Panc1 (cell line): ENCODE measurements around the gene EXTL1.

ENCODE experiments used
- CTCF ChIP-seq: fragments of 450-650 bp; IDR thresholded peaks from 2 replicates; pipeline ENCODE4 v1.5.1; 2017; ENCODE audit warnings: mild to moderate bottlenecking
- POLR2AphosphoS5 ChIP-seq: IDR thresholded peaks from 2 replicates; pipeline ENCODE4 v1.6.1; 2012; ENCODE audit warnings: mild to moderate bottlenecking, low read depth, low read length, moderate library complexity
- TCF7L2 ChIP-seq: IDR thresholded peaks from 2 replicates; pipeline ENCODE4 v1.6.1; 2011; ENCODE audit warnings: mild to moderate bottlenecking, low read depth, low read length, inconsistent platforms

DNA sequence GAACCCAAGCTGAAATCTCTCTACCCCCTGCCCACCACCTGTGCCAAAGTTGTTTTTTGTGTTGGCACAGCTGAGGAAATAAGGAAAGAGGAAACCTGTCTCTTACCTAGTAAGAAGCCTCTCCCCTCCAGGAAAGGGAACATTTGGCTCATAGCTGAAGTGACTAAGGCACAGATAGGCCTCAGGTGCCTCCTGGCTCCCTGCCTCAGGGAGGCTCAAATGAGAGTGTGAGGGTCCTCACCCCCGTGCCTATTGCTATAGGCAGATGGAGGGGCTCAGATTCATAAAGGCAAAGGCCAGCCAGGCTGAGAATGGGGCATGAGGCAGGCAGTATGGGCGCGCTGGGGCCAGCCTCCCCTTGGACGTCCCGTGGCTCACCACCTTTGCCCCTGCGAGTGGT is 16.9 kb downstream of the EXTL1 start:
- TF ChIP-seq CTCF (no peak), TCF7L2 (no peak), POLR2AphosphoS5 (no peak)
